Left ventricle myocardium inferior (tissue), 1 donor: ENCODE results near the gene L2HGDH. TPM values are rescaled to one million over a fixed set of nuclear protein-coding genes. Genes with fewer than 3 reads are reported as not detected.

Experiments used
- DNase-seq: peaks from one replicate; pipeline ENCODE4 v3.0.0-alpha.2; 2020
- H3K27ac ChIP-seq: fragments of 200-600 bp; replicated peaks from 2 replicates; pipeline ENCODE4 v1.8.0; 2021
- H3K27me3 ChIP-seq: fragments of 200-600 bp; 2 replicates; pipeline ENCODE4 v1.8.0; 2021; ENCODE audit warnings: low read depth
- H3K36me3 ChIP-seq: fragments of 200-600 bp; 2 replicates; pipeline ENCODE4 v1.8.0; 2021
- H3K4me1 ChIP-seq: fragments of 200-600 bp; 2 replicates; pipeline ENCODE4 v1.8.0; 2021
- H3K4me3 ChIP-seq: fragments of 200-600 bp; 2 replicates; pipeline ENCODE4 v1.8.0; 2021; ENCODE audit warnings: mild to moderate bottlenecking, moderate library complexity
- H3K9me3 ChIP-seq: fragments of 200-600 bp; replicated peaks from 2 replicates; pipeline ENCODE4 v1.8.0; 2021
- intact Hi-C: fragments of 100-400 bp; cut with micrococcal nuclease; formaldehyde crosslinking; loops from one replicate; pipeline ENCODE4 v1.11.0; 2022
- total RNA-seq: library from RNA; stranded (reverse); fragmentation: NEBNext Ultra II Directional; extraction: Animal tissue kit (Norgen Biotek cat#: 25700); gene quantifications from one replicate; pipeline ENCODE4 v1.2.1, GENCODE V29; 2021
- TF ChIP-seq, protein P1 (sequence below): fragments of 200-600 bp; IDR thresholded peaks from 2 replicates; pipeline ENCODE4 v1.8.0; 2021; ENCODE audit warnings: antibody characterized with exemption, mild to moderate bottlenecking, borderline replicate concordance
- donor health status: DM: no; HTN: yes; CAD: no; lungs with severe emphysema.

Gene L2HGDH
- total RNA-seq, 1 donor from 2014 or later: 11.3 TPM

DNA sequence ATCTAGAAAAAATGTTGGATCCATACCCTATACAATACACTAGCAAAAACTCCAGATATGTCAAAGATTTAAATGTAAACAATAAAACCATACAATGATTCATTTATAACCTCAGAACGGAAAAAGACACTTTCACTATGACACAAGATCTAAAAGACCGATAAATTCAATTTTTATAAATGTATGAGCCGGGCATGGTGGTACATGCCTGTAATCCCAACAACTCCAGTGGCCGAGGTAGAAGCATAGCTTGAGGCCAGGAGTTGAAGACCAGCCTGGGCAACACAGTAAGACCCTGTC is 78.1 kb downstream of the L2HGDH start:
- Histone ChIP-seq H3K4me1 (peaks cover 35% of the 10 kb centered on the region), H3K4me3 (no peak overlapping the region), H3K36me3 (no peaks in the 10 kb centered on the region), H3K9me3 (no peaks in the 10 kb centered on the region), H3K27ac (peak overlapping the region; percentile 99), H3K27me3 (no peaks in the 10 kb centered on the region)
- intact Hi-C loops: no loop called here
- TF ChIP-seq, protein P1, sequence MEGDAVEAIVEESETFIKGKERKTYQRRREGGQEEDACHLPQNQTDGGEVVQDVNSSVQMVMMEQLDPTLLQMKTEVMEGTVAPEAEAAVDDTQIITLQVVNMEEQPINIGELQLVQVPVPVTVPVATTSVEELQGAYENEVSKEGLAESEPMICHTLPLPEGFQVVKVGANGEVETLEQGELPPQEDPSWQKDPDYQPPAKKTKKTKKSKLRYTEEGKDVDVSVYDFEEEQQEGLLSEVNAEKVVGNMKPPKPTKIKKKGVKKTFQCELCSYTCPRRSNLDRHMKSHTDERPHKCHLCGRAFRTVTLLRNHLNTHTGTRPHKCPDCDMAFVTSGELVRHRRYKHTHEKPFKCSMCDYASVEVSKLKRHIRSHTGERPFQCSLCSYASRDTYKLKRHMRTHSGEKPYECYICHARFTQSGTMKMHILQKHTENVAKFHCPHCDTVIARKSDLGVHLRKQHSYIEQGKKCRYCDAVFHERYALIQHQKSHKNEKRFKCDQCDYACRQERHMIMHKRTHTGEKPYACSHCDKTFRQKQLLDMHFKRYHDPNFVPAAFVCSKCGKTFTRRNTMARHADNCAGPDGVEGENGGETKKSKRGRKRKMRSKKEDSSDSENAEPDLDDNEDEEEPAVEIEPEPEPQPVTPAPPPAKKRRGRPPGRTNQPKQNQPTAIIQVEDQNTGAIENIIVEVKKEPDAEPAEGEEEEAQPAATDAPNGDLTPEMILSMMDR: no peak
- no peak for DNase-seq

DNA sequence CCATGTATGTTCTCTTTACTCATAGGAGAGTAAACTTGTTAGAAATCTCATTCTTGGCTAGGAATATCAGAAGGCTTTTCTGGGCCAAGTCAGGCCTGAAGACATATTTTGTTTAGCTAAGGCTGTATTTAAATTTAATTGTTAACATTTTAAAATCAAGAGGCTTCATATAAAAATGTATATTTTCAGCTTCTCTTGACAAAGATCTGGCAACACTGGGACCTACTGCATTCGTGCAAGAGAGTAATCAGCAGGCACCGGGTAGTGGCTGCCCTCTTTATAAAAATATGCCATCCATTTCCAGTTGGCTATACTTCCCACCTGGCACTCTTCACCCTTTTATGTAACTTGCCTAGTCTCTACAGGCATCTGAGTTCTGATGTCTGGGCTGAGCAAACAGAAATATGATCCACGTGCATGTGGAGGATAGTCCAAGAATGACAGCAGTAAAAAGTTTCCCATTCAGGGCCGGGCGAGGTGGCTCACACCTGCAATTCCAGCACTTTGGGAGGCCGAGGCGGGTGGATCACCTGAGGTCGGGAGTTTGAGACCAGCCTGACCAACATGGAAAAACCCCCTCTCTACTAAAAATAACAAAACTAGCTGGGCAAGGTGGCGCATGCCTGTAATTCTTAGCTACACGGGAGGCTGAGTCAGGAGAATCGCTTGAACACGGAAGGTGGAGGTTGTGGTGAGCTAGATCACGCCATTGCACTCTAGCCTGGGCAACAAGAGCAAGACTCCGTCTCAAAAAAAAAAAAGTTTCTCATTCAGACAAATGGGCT is 78.7 kb downstream of the L2HGDH start:
- Histone ChIP-seq H3K9me3 (no peaks in the 10 kb centered on the region), H3K27me3 (no peaks in the 10 kb centered on the region), H3K36me3 (no peaks in the 10 kb centered on the region), H3K4me3 (no peak overlapping the region), H3K4me1 (peaks cover 40% of the 10 kb centered on the region), H3K27ac (peak overlapping the region; percentile 99)
- DNase-seq: no peak
- intact Hi-C loops: no loop called here
- TF ChIP-seq, protein P1: no peak

DNA sequence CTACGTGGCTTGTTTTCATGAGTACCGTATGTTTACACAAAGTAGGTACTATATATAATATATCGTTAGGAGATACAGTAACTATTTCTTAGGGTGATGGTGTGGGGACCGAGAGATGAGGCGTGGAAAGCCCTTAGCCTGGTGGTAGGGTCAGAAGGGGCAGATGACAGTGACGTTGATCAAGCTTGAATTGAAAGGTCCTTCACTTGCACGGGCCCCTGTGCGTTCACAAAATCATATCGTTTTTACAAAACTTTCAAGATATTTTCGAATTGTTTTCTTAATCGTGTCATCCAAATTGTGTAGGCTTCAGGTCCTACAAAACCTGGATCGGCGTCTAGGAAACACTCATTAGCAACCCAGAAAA is 79.8 kb downstream of the L2HGDH start:
- H3K27ac ChIP-seq: peak overlapping the region; percentile 99
- H3K36me3 ChIP-seq: no peaks in the 10 kb centered on the region
- H3K9me3 ChIP-seq: no peaks in the 10 kb centered on the region
- peak overlapping the region; percentile 83 for H3K4me3 ChIP-seq
- intact Hi-C loops: no loop called here
- DNase-seq: no peak
- TF ChIP-seq, protein P1: no peak
- H3K27me3 ChIP-seq: no peaks in the 10 kb centered on the region
- H3K4me1 ChIP-seq: peaks cover 51% of the 10 kb centered on the region

DNA sequence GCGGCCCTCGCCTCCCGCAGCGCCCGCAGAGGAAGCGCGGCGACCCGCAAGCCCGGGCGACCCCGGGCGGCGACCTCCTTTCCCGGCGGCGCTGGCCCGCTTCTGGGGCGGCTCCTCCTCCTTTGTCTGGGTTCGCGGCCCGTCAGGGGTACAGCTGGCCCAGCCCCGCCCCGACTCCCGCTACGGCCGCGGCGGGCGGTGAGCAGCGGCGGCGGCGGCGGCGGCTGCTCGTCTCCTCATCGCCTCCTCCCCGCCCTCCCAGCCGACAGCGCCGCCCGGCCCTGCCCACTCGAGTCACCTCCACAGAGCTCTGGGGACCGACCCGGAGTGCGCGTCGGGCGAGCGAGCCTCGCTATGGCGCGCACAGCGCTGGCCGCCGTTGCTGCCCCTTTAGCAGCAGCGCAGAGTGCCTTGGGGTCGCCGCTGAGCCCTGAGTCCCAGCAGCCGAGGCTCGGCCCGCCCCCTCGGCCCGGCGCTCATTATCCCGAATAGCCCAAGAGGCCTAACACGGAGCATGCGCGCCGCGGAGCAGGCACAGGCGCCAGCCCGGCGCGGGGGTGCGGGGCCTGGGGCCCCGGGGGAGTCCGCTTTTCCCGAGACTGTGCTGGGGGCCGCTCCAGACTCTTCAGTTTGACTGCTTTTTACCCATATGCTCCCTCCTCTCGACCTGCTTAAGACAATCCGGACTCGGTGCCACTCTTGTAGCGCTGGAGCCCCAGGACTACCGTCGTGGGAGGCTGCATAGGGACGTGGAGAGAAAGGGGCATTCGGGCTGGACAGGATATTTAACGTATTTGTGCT is 80.4 kb downstream of the L2HGDH start, which contains the start of gene SOS2:
SOS2 (minus strand) TSS at position 104 of the 801 bp plus-strand sequence. CDS start 295 bp downstream, outside the sequence.
- H3K4me1 ChIP-seq: peaks cover 57% of the 10 kb centered on the region

DNA sequence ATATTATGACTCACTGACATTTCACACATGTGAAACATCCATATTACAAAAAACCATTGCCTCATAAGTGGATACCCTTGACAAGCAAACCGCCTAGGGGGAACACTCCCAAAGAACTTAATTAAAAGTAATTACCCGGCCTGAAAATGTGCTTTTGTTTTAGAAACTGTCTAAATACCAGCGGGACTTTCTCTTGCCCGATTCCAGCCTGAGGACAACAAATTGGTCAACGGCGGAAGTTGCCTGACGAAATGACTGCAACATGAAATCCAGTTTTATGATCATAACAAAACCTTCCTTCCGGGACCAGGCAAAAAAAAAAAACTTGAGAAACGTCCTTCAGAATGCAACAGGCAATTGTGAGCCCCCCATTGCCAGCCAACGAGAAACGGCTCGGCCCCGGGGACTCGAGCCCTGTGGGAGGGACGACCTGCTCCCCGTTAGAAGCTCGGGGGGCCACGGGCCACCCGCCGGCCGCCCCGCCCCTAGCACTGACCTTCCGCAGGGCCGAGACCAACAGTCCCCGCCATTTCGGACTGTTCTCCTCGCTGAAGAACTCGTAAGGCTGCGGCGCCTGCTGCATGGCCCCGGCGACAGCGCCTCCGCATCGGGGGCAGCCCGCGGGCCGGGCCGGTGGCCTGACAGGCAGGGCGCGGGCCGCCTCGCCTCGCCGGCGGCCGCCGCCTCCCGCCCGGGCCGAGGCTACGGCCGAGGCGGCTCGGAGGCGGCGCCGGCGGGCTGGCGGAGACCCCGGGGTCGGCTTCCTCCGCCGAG is 81.1 kb downstream of the L2HGDH start:
- peaks cover 65% of the 10 kb centered on the region for H3K4me1 ChIP-seq
- peak; percentile 67 for DNase-seq
- TF ChIP-seq, protein P1: no peak
- H3K4me3 ChIP-seq: peak overlapping the region; percentile 83
- intact Hi-C loops: no loop called here
- H3K9me3 ChIP-seq: no peaks in the 10 kb centered on the region
- peak overlapping the region; percentile 99 for H3K27ac ChIP-seq
- no peaks in the 10 kb centered on the region for H3K27me3 ChIP-seq
- no peaks in the 10 kb centered on the region for H3K36me3 ChIP-seq

More for the DNA sequence above, 80.4 kb downstream of the L2HGDH start, which contains the start of gene SOS2:
- intact Hi-C loops: no loop called here
- TF ChIP-seq, protein P1: no peak
- H3K9me3 ChIP-seq: no peaks in the 10 kb centered on the region
- H3K36me3 ChIP-seq: no peaks in the 10 kb centered on the region
- H3K4me3 ChIP-seq: peak within 1 kb of the TSS; percentile 83
- peak; percentile 90 for DNase-seq
- H3K27me3 ChIP-seq: no peaks in the 10 kb centered on the region
- peak within 1 kb of the TSS; percentile 99 for H3K27ac ChIP-seq
